ENCODE results near the gene TMEM156.

TMEM156 gene

GRCh38 chr4:39051492-39051891 lies 19.3 kb upstream of the TMEM156 start:
- DNase-seq (ENCODE audit: low read depth), result no peak
- TF ChIP-seq, protein P1, sequence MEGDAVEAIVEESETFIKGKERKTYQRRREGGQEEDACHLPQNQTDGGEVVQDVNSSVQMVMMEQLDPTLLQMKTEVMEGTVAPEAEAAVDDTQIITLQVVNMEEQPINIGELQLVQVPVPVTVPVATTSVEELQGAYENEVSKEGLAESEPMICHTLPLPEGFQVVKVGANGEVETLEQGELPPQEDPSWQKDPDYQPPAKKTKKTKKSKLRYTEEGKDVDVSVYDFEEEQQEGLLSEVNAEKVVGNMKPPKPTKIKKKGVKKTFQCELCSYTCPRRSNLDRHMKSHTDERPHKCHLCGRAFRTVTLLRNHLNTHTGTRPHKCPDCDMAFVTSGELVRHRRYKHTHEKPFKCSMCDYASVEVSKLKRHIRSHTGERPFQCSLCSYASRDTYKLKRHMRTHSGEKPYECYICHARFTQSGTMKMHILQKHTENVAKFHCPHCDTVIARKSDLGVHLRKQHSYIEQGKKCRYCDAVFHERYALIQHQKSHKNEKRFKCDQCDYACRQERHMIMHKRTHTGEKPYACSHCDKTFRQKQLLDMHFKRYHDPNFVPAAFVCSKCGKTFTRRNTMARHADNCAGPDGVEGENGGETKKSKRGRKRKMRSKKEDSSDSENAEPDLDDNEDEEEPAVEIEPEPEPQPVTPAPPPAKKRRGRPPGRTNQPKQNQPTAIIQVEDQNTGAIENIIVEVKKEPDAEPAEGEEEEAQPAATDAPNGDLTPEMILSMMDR (conservative IDR thresholded peaks at IDR 0.05; ENCODE audit: low read length), result no peak

DNA sequence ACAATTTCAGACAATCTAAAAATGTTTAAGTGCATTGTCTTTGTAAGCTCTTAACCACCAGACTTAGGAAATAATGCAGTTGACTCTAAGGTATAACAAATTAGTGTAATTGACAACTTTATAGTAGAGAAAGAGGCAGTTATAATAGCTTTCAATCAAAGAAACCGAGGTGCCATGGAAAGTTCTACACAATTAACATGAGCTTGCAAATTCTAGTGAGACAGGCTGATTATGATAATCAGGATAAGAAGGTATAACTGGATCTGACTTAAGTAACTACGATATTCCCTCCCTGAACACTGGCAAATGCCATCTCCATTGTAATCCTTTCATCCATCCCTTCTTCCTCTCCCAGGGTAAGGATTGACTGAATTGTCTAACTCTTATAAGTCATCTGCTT lies 18.4 kb upstream of the TMEM156 start:
- TF ChIP-seq, protein P1 (conservative IDR thresholded peaks at IDR 0.05; ENCODE audit: low read length), result no peak
- no peak overlapping the region for H3K4me3 ChIP-seq (ENCODE audit: low read length)
- no peak for DNase-seq (ENCODE audit: low read depth)

More at GRCh38 chr4:39051492-39051891, 19.3 kb upstream of the TMEM156 start:
- no peak overlapping the region for H3K4me3 ChIP-seq (ENCODE audit: low read length)

DNA sequence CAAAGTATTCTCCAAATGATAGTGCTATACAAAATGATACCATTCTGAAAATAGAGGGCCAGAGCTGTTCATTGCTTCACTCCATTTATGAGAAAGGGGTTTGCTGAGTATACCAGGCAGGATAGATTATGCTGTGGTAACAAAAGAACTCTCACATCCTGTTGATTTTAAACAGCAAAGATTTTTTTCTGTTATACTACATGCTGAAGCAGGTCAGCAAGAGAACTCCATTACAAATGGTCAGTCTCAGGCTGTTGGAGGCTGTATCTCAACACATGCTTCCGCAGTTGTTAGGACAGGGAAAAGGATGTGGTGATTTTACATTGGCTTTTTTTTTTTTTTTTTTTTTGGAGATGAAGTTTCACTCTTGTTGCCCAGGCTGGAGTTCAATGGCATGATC lies 16.1 kb upstream of the TMEM156 start:
- TF ChIP-seq, protein P1 (conservative IDR thresholded peaks at IDR 0.05; ENCODE audit: low read length), result no peak
- DNase-seq (ENCODE audit: low read depth), result no peak
- no peak overlapping the region for H3K4me3 ChIP-seq (ENCODE audit: low read length)

- DNase-seq (ENCODE audit: low read depth), result no peak
- H3K4me3 ChIP-seq (ENCODE audit: low read length), result no peak overlapping the region
These were observed 15.5 kb upstream of the TMEM156 start for GRCh38 chr4:39047681-39048080.

DNA sequence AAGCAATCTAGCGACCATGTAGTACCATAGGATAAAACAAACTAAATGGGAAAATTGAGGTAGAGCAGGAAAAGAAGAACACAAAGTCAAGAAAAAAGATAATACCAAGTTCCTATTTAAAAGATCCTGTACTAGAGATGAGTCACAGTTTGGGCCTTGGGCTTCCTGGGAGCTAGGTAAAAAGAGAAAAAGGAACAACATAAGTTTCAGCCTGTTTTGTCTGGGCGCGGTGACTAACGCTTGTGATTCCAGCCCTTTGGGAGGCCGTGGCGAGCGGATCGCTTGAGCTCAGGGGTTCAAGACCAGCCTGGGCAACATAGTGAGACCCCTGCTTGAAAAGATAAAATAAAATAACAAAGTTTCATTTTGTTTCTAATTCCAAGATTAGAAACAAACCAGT lies 14.0 kb upstream of the TMEM156 start:
- TF ChIP-seq, protein P1 (conservative IDR thresholded peaks at IDR 0.05; ENCODE audit: low read length), result no peak
- no peak for DNase-seq (ENCODE audit: low read depth)
- H3K4me3 ChIP-seq (ENCODE audit: low read length), result peak overlapping the region; percentile 69

More at GRCh38 chr4:39047681-39048080, 15.5 kb upstream of the TMEM156 start:
- TF ChIP-seq, protein P1 (conservative IDR thresholded peaks at IDR 0.05; ENCODE audit: low read length), result no peak

- peak; percentile 26 for DNase-seq (ENCODE audit: low read depth)
These were observed 13.6 kb upstream of the TMEM156 start for GRCh38 chr4:39045827-39046221.

More at GRCh38 chr4:39045827-39046221, 13.6 kb upstream of the TMEM156 start:
- H3K4me3 ChIP-seq (ENCODE audit: low read length), result peak overlapping the region; percentile 69
- TF ChIP-seq, protein P1 (conservative IDR thresholded peaks at IDR 0.05; ENCODE audit: low read length), result 0 out of 2 replicates have a peak, but pooled peaks have one; percentile 10

Measured in AG10803 (cell line).